B cell (primary cell): ENCODE results near the gene AMDHD2. TPM values are rescaled to one million over a fixed set of nuclear protein-coding genes. Genes with fewer than 3 reads are reported as not detected.

Source experiments
- ATAC-seq: fragments of 200-7000 bp; cut with Tn5 transposase; one replicate; pipeline ENCODE4 v1.10.0; 2021; ENCODE audit warnings: low read depth, mild to moderate bottlenecking, moderate number of reproducible peaks, moderate library complexity
- CTCF ChIA-PET: fragments of 350-600 bp; sonication (Branson Sonifier 250); formaldehyde crosslinking; loops from one replicate; lab custom pipeline; 2021; ENCODE audit warnings: antibody characterized with exemption, inconsistent platforms; lab: Charles Lee
- POLR2A ChIA-PET: fragments of 350-600 bp; sonication (Branson Sonifier 250); formaldehyde crosslinking; loops from one replicate; lab custom pipeline; 2021; ENCODE audit warnings: antibody characterized with exemption; lab: Charles Lee
- DNase-seq: peaks from one replicate; pipeline ENCODE4 v3.0.0; 2013
- H2AFZ ChIP-seq: 2 replicates; pipeline ENCODE4 v1.6.1; 2012; ENCODE audit warnings: mild to moderate bottlenecking, low read depth, low read length; ENCODE audit not compliant: insufficient read depth, poor library complexity, severe bottlenecking
- H3K27ac ChIP-seq, 2 donors: 1 replicate in 1 of 2; 2 replicates in 1 of 2; pipeline ENCODE4 v1.5.1; 2012 to 2013; ENCODE audit warnings: low read length in 2 of 2, mild to moderate bottlenecking in 2 of 2, moderate library complexity in 1 of 2
- H3K27me3 ChIP-seq, 4 experiments: fragments of 200-600 bp in 1 of 4; sonication (generic) in 1 of 4; replicated peaks in 1 of 4; 1 replicate in 2 of 4; 2 replicates in 2 of 4; pipeline versions ENCODE4 v1.6.1 to v1.7.0; 2013 to 2016; ENCODE audit warnings: low read length in 3 of 4, mild to moderate bottlenecking in 2 of 4, mixed read lengths in 1 of 4, moderate library complexity in 1 of 4; ENCODE audit not compliant: insufficient read depth in 4 of 4, control insufficient read depth in 3 of 4; ENCODE audit errors: control extremely low read depth in 1 of 4
- H3K36me3 ChIP-seq, 2 experiments: replicated peaks in 1 of 2; 1 replicate in 1 of 2; 2 replicates in 1 of 2; pipeline versions ENCODE4 v1.6.1 to v1.7.1; 2013; ENCODE audit warnings: low read length in 1 of 2; ENCODE audit not compliant: insufficient read depth in 2 of 2, control insufficient read depth in 1 of 2; ENCODE audit errors: control extremely low read depth in 1 of 2, extremely low read depth in 1 of 2
- H3K4me1 ChIP-seq, 2 donors: fragments of 200-600 bp in 1 of 2; sonication (generic) in 1 of 2; 1 replicate in 1 of 2; 2 replicates in 1 of 2; pipeline versions ENCODE4 v1.5.1 to v1.6.1; 2013 to 2017; ENCODE audit warnings: low read length in 2 of 2; ENCODE audit not compliant: control insufficient read depth in 2 of 2, insufficient read depth in 2 of 2
- H3K4me2 ChIP-seq: replicated peaks from 2 replicates; pipeline ENCODE3; 2012; ENCODE audit warnings: mild to moderate bottlenecking, low read depth, low read length; ENCODE audit not compliant: poor library complexity, severe bottlenecking
- H3K4me3 ChIP-seq, 5 experiments: fragments of 200-600 bp in 1 of 5; sonication (generic) in 1 of 5; 1 replicate in 3 of 5; 2 replicates in 2 of 5; pipeline versions ENCODE4 v1.5.1 to v1.7.0; 2011 to 2016; ENCODE audit warnings: low read length in 4 of 5, mild to moderate bottlenecking in 4 of 5, low read depth in 2 of 5, control low read depth in 1 of 5, moderate library complexity in 1 of 5; ENCODE audit not compliant: insufficient read depth in 1 of 5; ENCODE audit errors: control extremely low read depth in 1 of 5, extremely low read depth in 1 of 5
- H3K79me2 ChIP-seq: fragments of 200-600 bp; sonication (generic); one replicate; pipeline ENCODE4 v1.6.0; 2016; ENCODE audit warnings: low read length; ENCODE audit not compliant: control insufficient read depth, insufficient read depth
- H3K9ac ChIP-seq: fragments of 200-600 bp; sonication (generic); 2 replicates; pipeline ENCODE4 v1.6.1; 2017; ENCODE audit warnings: mild to moderate bottlenecking, low read length, moderate library complexity
- H3K9me3 ChIP-seq, 3 donors: one replicate each; pipeline versions ENCODE4 v1.6.1 to v1.7.1; 2013; ENCODE audit warnings: low read length in 2 of 3; ENCODE audit not compliant: control insufficient read depth in 2 of 3, insufficient read depth in 1 of 3; ENCODE audit errors: control extremely low read depth in 1 of 3
- H4K20me1 ChIP-seq: 2 replicates; pipeline ENCODE4 v1.6.0; 2012; ENCODE audit warnings: mild to moderate bottlenecking, low read length; ENCODE audit not compliant: insufficient read depth, control insufficient read depth, poor library complexity, severe bottlenecking
- H3K27ac Mint-ChIP-seq: one replicate; pipeline ENCODE4 v1.8.0; 2021; ENCODE audit warnings: mixed read lengths
- H3K27me3 Mint-ChIP-seq: one replicate; pipeline ENCODE4 v1.8.0; 2021; ENCODE audit warnings: mixed read lengths
- H3K4me1 Mint-ChIP-seq: one replicate; pipeline ENCODE4 v1.8.0; 2021; ENCODE audit warnings: mixed read lengths
- H3K4me3 Mint-ChIP-seq: one replicate; pipeline ENCODE4 v1.8.0; 2021; ENCODE audit warnings: mixed read lengths
- H3K9me3 Mint-ChIP-seq: one replicate; pipeline ENCODE4 v1.8.0; 2022; ENCODE audit warnings: mixed read lengths; ENCODE audit not compliant: insufficient read depth
- CTCF ChIP-seq: fragments of 200-600 bp; IDR thresholded peaks from one replicate; pipeline ENCODE4 v1.8.0; 2022; ENCODE audit warnings: antibody characterized with exemption, mild to moderate bottlenecking
- EZH2 ChIP-seq: IDR thresholded peaks from 2 replicates; pipeline ENCODE4 v1.6.1; 2012; ENCODE audit warnings: borderline replicate concordance, low read depth, mild to moderate bottlenecking, moderate library complexity, low read length; ENCODE audit not compliant: insufficient read depth, poor library complexity, severe bottlenecking
- WGBS: methylation state at CpG from one replicate; pipeline ENCODE4 v1.1.5; 2013; ENCODE audit warnings: missing lambda C conversion rate; ENCODE audit not compliant: insufficient coverage; 5-methylcytosine and 5-hydroxymethylcytosine counted together
- intact Hi-C: fragments of 100-400 bp; cut with micrococcal nuclease; formaldehyde crosslinking; loops from one replicate; pipeline ENCODE4 v1.10.0; 2022
- polyA plus RNA-seq: library from polyadenylated mRNA; depleted of rRNA; stranded (reverse); fragments of >200 nt; gene quantifications from 2 replicates; pipeline ENCODE4 v1.2.3, GENCODE V29; 2012
- total RNA-seq, 2 donors: library from RNA; stranded (reverse); fragments of 120-200 nt in 1 of 2; gene quantifications; 1 replicate in 1 of 2; 2 replicates in 1 of 2; pipeline versions ENCODE4 v1.2.3 to v1.2.4, GENCODE V29; 2013 to 2022

Gene AMDHD2
- total and polyA plus RNA-seq, 2 donors (not counting 1 experiment from before 2014, with no cell fraction given) = 133 to 209 TPM

GRCh38 chr16:2515180-2515851 is 4.9 kb upstream of the AMDHD2 start:
- H3K4me1 ChIP-seq = peaks cover 75 to 84% of the 10 kb centered on the region in 2 donors
- H3K9ac ChIP-seq = peak overlapping the region; percentile 98
- peak overlapping the region; percentile 75 to 96 (median 82) for H3K4me3 ChIP-seq
- Mint-ChIP-seq H3K4me3 (peak overlapping the region; percentile 95), H3K27me3 (no peaks in the 10 kb centered on the region), H3K4me1 (peaks cover 77% of the 10 kb centered on the region), H3K27ac (peak overlapping the region; percentile 96), H3K9me3 (no peaks in the 10 kb centered on the region)
- intact Hi-C loops = no loop called here
- ATAC-seq = no peak
- ChIA-PET POLR2A (interaction anchor here (0.5 to 3.7 kb wide), 5 partner anchors 17 to 170 kb away, joined by 3 to 25 read pairs (median 4); partner anchors contain the start of genes CEMP1 and PDPK1), CTCF (interaction anchor here (0.6 to 2.3 kb wide), 6 partner anchors 9 to 562 kb away, joined by 3 to 8 read pairs (median 4); no protein-coding TSS in a partner anchor)
- peaks cover 55% of the 10 kb centered on the region for H4K20me1 ChIP-seq
- no peaks in the 10 kb centered on the region for H3K27me3 ChIP-seq
- no peak overlapping the region for H2AFZ ChIP-seq
- peaks cover 79% of the 10 kb centered on the region for H3K79me2 ChIP-seq
- 37% methylated on average over 8 of the region's 14 CpGs for WGBS
- peak overlapping the region; percentile 81 to 99 for H3K27ac ChIP-seq
- no peak for TF ChIP-seq EZH2
- TF ChIP-seq CTCF = no peak
- H3K9me3 ChIP-seq = no peaks in the 10 kb centered on the region
- H3K36me3 ChIP-seq = peaks cover 0 to 20% of the 10 kb centered on the region in 2 experiments
- H3K4me2 ChIP-seq = peak overlapping the region; percentile 91
- DNase-seq = no peak
